Left renal cortex interstitium (tissue), 4 donors: ENCODE results near the gene OR1L8. TPM values are rescaled to one million over a fixed set of nuclear protein-coding genes. Genes with fewer than 3 reads are reported as not detected.

Experiments used
- DNase-seq, 4 donors: peaks; one replicate each; pipeline ENCODE4 v3.0.0-alpha.2; 2013; ENCODE audit warnings: low read depth in 4 of 4, low spot score in 2 of 4, missing footprints in 1 of 4
- polyA plus RNA-seq, 4 donors: library from polyadenylated mRNA; unstranded; fragments of 120-200 nt; gene quantifications; one replicate each; pipeline ENCODE4 v1.2.1, GENCODE V29; 2013; ENCODE audit not compliant: insufficient read length in 4 of 4

Gene OR1L8
- polyA plus RNA-seq, 4 donors, result 0.08 to 0.22 (median 0.15) TPM

GRCh38 chr9:122518841-122519240 lies 64.3 kb downstream of the OR1L8 start, which contains the start of gene OR1J4:
Gene OR1J4 (plus strand): TSS chr9:122519141. CDS start chr9:122519141, 0 bp downstream.
- DNase-seq, result no peak

- no peak for DNase-seq
Measured at GRCh38 chr9:122518226-122518625, 65.0 kb downstream of the OR1L8 start.

Other genes starting within 250 kb of the OR1L8 start
- gene PTGS1, start 212.4 kb downstream of the OR1L8 start, polyA plus RNA-seq, result 1 to 10 TPM; 5.2 to 7.2 (median 5.6) TPM
- not detected for gene OR1J1, start 105.5 kb downstream of the OR1L8 start, polyA plus RNA-seq
- not detected for gene OR1J2, start 72.6 kb downstream of the OR1L8 start, polyA plus RNA-seq
- not detected for gene OR1J4, start 64.2 kb downstream of the OR1L8 start, polyA plus RNA-seq
- not detected for gene OR1N1, start 56.1 kb downstream of the OR1L8 start, polyA plus RNA-seq
- gene OR1N2, start 30.3 kb downstream of the OR1L8 start, polyA plus RNA-seq, result not detected
- not detected for gene OR1Q1, start 31.4 kb upstream of the OR1L8 start, polyA plus RNA-seq
- not detected for gene OR1B1, start 74.2 kb upstream of the OR1L8 start, polyA plus RNA-seq
- gene OR1L1, start 78.3 kb upstream of the OR1L8 start, polyA plus RNA-seq, result not detected
- not detected for gene OR1L3, start 91.7 kb upstream of the OR1L8 start, polyA plus RNA-seq
- gene OR1L4, start 140.6 kb upstream of the OR1L8 start, polyA plus RNA-seq, result not detected
- not detected for gene OR1L6, start 158.9 kb upstream of the OR1L8 start, polyA plus RNA-seq
- gene OR5C1, start 205.5 kb upstream of the OR1L8 start, polyA plus RNA-seq, result not detected
- gene OR1K1, start 216.7 kb upstream of the OR1L8 start, polyA plus RNA-seq, result not detected
- gene PDCL, start 245.2 kb upstream of the OR1L8 start, polyA plus RNA-seq, result 10 to 100 TPM; 31.8 to 39.2 (median 34.8) TPM